Stimulated activated CD4-positive, alpha-beta T cell treated with anti-CD3 and anti-CD28 coated beads, TNF-alpha, amount 100 ng/mL, for 24 hours (primary cell): ENCODE results near the gene SLC48A1.

Experiments used
- DNase-seq, 3 experiments: peaks; one replicate each; pipeline ENCODE4 v3.0.0-alpha.2; 2020; ENCODE audit warnings: low read depth in 3 of 3

The SLC48A1 gene

DNA sequence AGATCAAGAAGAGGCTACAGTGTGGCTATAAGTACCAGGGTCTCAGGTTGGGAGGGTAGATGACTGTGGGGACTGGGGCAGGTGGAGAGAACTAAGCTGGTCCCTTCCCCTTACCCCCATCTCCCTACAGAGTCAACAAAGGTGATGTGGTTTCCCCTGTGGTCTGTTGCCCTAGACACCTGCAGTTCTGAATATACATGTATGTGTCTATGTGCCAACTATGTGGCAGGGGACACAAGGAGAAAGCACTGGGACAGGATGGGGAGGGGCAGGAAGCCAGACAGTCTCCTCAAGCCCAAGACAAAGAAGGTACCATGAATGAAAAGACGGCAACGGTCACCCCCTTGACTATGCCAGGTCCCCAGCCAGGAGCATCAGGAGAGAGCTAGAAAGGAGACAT, 51.2 kb downstream of the SLC48A1 start:
- DNase-seq: no peak

DNA sequence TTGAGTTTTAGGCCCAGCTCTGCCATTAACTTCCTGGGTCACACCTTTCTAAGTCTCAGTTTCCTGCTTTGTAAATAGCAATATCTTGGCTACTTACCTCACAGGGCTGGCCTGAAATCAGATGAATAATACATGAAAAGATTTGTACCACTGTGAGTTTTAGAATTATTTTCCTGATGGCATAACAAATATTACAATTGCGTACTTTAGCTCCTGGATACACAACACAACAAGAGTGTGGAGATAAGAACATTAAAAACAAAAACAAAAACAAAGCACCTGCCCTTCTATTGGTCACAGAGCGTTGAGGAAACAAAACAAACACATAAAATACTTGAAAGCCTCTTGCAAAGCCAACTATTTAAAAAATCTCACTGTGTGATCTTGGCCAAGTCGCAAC, 51.6 kb downstream of the SLC48A1 start:
- DNase-seq: no peak

DNA sequence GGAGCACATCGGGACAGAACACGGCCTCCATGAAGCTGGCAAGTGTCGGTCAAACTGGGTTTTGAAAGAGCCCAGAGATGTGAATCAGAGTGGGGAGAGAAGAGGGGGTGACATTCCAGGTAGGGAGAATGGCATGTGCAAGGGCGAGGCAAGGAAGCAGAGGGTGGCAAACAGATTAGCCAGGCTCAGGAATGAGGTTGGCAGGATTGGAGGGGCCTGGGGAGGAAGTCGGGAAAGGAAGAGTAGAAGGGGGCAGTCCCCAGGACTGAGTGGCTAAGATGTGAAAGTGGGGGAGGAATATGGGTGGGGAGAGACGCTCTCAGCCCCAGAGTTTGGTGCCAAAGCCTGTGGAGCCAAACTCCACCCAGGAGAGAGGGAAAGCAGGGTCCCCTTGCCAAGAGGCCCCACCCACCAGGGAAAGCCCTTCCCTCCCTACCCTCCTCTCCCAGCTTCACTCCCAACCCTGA, 52.2 kb downstream of the SLC48A1 start:
- no peak for DNase-seq

DNA sequence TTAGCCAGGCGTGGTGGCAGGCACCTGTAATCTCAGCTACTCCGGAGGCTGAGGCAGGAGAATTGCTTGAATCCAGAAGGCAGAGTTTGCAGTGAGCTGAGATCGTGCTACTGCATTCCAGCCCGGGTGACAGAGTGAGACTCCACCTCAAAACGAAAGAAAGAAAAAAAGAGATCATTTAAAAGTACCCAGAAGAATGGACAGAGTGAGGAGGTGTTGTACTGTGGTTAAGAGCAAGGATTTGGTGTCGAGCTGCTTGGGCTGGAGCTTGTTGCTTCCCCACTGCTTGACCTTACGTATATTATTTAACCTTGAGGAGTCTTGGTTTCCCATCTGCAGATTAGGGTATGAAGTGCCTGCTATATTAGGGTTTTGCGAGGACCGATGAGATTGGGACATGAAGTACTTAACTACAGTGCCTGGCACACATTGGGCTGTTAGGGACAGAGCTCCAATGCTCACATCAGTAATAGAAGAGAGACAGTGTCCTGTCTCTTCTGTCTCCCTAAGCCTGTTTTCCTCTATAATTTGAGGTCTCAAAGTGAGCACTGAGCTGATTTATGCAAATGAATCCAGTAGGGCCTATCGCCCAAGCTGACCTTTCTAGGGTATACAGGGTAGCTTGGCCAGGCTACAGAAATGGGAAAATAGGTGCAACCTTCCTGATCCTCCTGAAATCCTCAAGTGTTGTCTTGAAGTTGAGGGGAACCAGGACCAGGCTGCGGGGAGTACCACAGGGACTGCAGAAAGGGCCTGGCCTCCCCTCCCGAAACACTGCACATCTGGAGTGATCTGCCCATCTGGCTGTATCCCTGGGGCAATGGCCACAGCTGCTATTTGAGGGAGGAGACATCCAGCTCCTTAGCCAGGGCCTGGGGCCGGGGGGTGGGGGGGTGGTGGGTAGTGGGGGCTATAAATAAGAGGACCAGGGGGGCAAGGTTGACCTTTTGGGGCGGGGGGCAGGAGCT, 55.3 kb downstream of the SLC48A1 start:
- no peak for DNase-seq

DNA sequence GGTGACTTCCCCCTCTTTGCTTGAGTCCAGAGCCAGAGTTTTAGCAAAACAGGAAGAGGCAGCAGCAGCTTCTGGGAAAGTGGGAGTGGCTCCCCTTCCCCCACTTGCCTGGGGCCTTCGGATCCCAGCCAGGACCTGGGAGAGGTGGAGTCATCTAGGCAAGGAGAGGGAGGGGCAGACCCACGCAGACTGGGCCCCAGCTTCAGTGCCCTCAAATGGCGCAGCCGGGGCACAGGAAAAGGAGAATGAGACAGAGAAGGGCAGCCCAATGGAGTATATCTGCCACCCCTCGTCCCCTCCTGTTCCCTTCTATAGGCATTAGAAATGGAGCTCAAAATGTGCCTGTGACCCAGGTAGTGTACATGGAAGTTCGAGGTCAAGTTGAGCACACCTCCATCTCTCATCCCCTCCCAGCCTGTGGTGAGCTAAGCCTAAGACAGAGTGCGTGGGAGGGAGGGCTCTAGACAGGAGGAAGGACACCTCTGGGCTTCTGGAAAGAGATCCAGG, 56.0 kb downstream of the SLC48A1 start:
- no peak for DNase-seq

DNA sequence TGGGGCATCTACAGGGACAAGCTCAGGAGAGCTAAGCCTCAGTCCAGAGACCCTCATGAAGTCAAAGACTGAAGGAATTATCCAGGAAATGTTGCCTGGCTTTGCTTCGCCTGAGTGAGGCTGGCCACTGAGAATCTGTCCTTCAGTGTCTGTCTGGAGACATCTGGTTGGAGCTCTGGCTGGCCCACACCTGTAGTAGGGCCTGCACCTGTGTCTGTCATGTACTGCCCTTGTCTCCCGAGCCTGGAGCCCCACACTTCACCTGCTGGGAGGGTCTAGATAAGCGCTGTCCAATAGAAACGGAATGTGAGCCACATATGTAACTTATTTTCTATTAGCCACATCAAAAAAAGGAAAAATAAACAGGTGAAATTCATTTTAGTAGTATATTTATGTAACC, 56.5 kb downstream of the SLC48A1 start:
- DNase-seq: no peak
